ENCODE data around the gene KLK11.

The KLK11 gene

GRCh38 chr19:51027873-51028272 is 1.5 kb upstream of the KLK11 start:
- DNase-seq: no peak

- DNase-seq: no peak
Measured at GRCh38 chr19:51027126-51027806, 850 bp upstream of the KLK11 start.

GRCh38 chr19:51025809-51026553 is 435 bp downstream of the KLK11 start:
- DNase-seq: no peak

GRCh38 chr19:51025401-51025800 is 1.0 kb downstream of the KLK11 start:
- DNase-seq: no peak

- DNase-seq: no peak
Measured at GRCh38 chr19:51024924-51025323, 1.5 kb downstream of the KLK11 start.

GRCh38 chr19:51023946-51024345 is 2.5 kb downstream of the KLK11 start:
- DNase-seq: no peak

GRCh38 chr19:51022526-51022925 is 3.9 kb downstream of the KLK11 start:
- no peak for DNase-seq

- peak in 1 of 5 experiments; percentile 13 for DNase-seq
Measured at GRCh38 chr19:51020988-51021651, 5.3 kb downstream of the KLK11 start.

GRCh38 chr19:51019544-51019925 is 6.9 kb downstream of the KLK11 start, which contains the start of gene KLK10:
KLK10 (minus strand) TSS chr19:51019709; CDS start chr19:51019130, 579 bp downstream.
- no peak for DNase-seq

- no peak for DNase-seq
Measured at GRCh38 chr19:51018745-51019543, 7.5 kb downstream of the KLK11 start.

- peak in 3 of 5 experiments; percentile 17 to 42 (median 37) for DNase-seq
Measured at GRCh38 chr19:51016798-51017683, 9.4 kb downstream of the KLK11 start.

GRCh38 chr19:51015691-51016267 is 10.6 kb downstream of the KLK11 start:
- DNase-seq: no peak

GRCh38 chr19:51014242-51014641 is 12.2 kb downstream of the KLK11 start:
- DNase-seq: peak in 1 of 5 experiments; percentile 13

- DNase-seq: no peak
Measured at GRCh38 chr19:51012661-51013190, 13.7 kb downstream of the KLK11 start.

- DNase-seq: no peak
Measured at GRCh38 chr19:51010066-51010795, 16.2 kb downstream of the KLK11 start.

GRCh38 chr19:51009061-51009891 is 17.1 kb downstream of the KLK11 start:
- DNase-seq: no peak

- DNase-seq: no peak
Measured at GRCh38 chr19:51007488-51007887, 18.9 kb downstream of the KLK11 start.

- DNase-seq: no peak
Measured at GRCh38 chr19:51006406-51006805, 20.0 kb downstream of the KLK11 start.

GRCh38 chr19:51005248-51005647 is 21.2 kb downstream of the KLK11 start:
- no peak for DNase-seq

All from T-helper 2 cell (primary cell).